RWPE1 (cell line): ENCODE results near the gene PTDSS2.
A peak's percentile ranks its signal among the peaks of the same experiment; 100 is the strongest.

ENCODE experiments used
- CTCF ChIA-PET: fragments of 350-600 bp; sonication (Branson Sonifier 250); formaldehyde crosslinking; extraction: SDS; loops from one replicate; lab custom pipeline; 2021; lab: Yijun Ruan, JAX
- POLR2A ChIA-PET: fragments of 400-600 bp; formaldehyde crosslinking; extraction: SDS; loops from one replicate; lab custom pipeline; 2020; ENCODE audit warnings: antibody characterized with exemption; ENCODE audit not compliant: low non-redundant PET; lab: Yijun Ruan, JAX
- DNase-seq: peaks from one replicate; pipeline ENCODE4 v3.0.0; 2012; ENCODE audit warnings: low spot score
- H3K27ac ChIP-seq: fragments of 450-650 bp; 2 replicates; pipeline ENCODE4 v1.5.1; 2017
- CTCF ChIP-seq: fragments of 450-650 bp; conservative IDR thresholded peaks from 2 replicates; pipeline ENCODE4 v1.5.1; 2017; ENCODE audit warnings: low read depth, mild to moderate bottlenecking

PTDSS2 gene

GRCh38 chr11:506995-507726 is 57.1 kb downstream of the PTDSS2 start, which contains the start of gene RNH1:
RNH1 (minus strand) TSS chr11:507242; CDS start chr11:502162, 5,080 bp downstream.
- POLR2A ChIA-PET, result interaction anchor here (0.6 to 1.3 kb wide), 3 partner anchors 8 to 63 kb away, joined by 4 to 7 read pairs (median 6); no protein-coding TSS in a partner anchor
- no peak for TF ChIP-seq CTCF
- H3K27ac ChIP-seq, result peak within 1 kb of the TSS; percentile 98
- peak; percentile 94 for DNase-seq
- CTCF ChIA-PET, result interaction anchor here (0.8 to 1.0 kb wide), 3 partner anchors 8 to 57 kb away, joined by 3 to 4 read pairs (median 3); no protein-coding TSS in a partner anchor

GRCh38 chr11:507727-508515 is 57.8 kb downstream of the PTDSS2 start:
- TF ChIP-seq CTCF, result no peak
- no peak for DNase-seq
- peak overlapping the region; percentile 98 for H3K27ac ChIP-seq
- POLR2A ChIA-PET, result interaction anchor here (0.5 kb wide), 1 partner anchor 12 kb away, joined by 3 read pairs; no protein-coding TSS in a partner anchor
- CTCF ChIA-PET, result no interaction called here

- ChIA-PET POLR2A (interaction anchor here (0.6 kb wide), 1 partner anchor 58 kb away, joined by 3 read pairs; no protein-coding TSS in a partner anchor), CTCF (interaction anchor here (0.8 kb wide), 1 partner anchor 10 kb away, joined by 4 read pairs; no protein-coding TSS in a partner anchor)
- no peak for DNase-seq
- H3K27ac ChIP-seq, result peak overlapping the region; percentile 98
- TF ChIP-seq CTCF, result no peak
These were observed 58.9 kb downstream of the PTDSS2 start for GRCh38 chr11:508956-509355.

- ChIA-PET POLR2A (interaction anchor here (0.6 kb wide), 1 partner anchor 71 kb away, joined by 6 read pairs; the partner anchor contains the start of gene ANO9), CTCF (interaction anchor here (0.7 kb wide), 1 partner anchor 42 kb away, joined by 3 read pairs; no protein-coding TSS in a partner anchor)
- no peak for DNase-seq
These were observed 62.9 kb downstream of the PTDSS2 start for GRCh38 chr11:512761-513595.

GRCh38 chr11:514606-515005 is 64.5 kb downstream of the PTDSS2 start:
- ChIA-PET CTCF (interaction anchor here (1.0 kb wide), 1 partner anchor 8 kb away, joined by 3 read pairs; no protein-coding TSS in a partner anchor), POLR2A (no interaction called here)
- peak overlapping the region; percentile 97 for H3K27ac ChIP-seq
- DNase-seq, result no peak
- TF ChIP-seq CTCF, result no peak

More at GRCh38 chr11:512761-513595, 62.9 kb downstream of the PTDSS2 start:
- no peak for TF ChIP-seq CTCF
- H3K27ac ChIP-seq, result peak overlapping the region; percentile 97
